H9 (cell line): ENCODE results near the gene CRNKL1. TPM values are rescaled to one million over a fixed set of nuclear protein-coding genes. Genes with fewer than 3 reads are reported as not detected.

ENCODE experiments used
- DNase-seq: peaks from one replicate; pipeline ENCODE4 v3.0.0-alpha.2; 2017
- H2AFZ ChIP-seq: one replicate; pipeline ENCODE4 v1.6.1; 2013; ENCODE audit warnings: mild to moderate bottlenecking, low read length, control low read depth, moderate library complexity
- H2AK5ac ChIP-seq: 2 replicates; pipeline ENCODE4 v1.6.1; 2013; ENCODE audit warnings: low read length, control low read depth, mixed read lengths; ENCODE audit not compliant: insufficient read length
- H2BK120ac ChIP-seq: one replicate; pipeline ENCODE4 v1.6.1; 2013; ENCODE audit warnings: low read depth, mild to moderate bottlenecking, low read length, control low read depth, inconsistent platforms; ENCODE audit not compliant: poor library complexity, severe bottlenecking
- H2BK12ac ChIP-seq: 2 replicates; pipeline ENCODE4 v1.6.1; 2013; ENCODE audit warnings: low read length, control low read depth, mixed read lengths, low read depth; ENCODE audit not compliant: insufficient read length
- H2BK15ac ChIP-seq: 2 replicates; pipeline ENCODE4 v1.6.1; 2013; ENCODE audit warnings: low read depth, low read length, control low read depth
- H2BK20ac ChIP-seq: one replicate; pipeline ENCODE4 v1.6.1; 2013; ENCODE audit warnings: low read depth, mild to moderate bottlenecking, low read length, control low read depth, inconsistent platforms; ENCODE audit not compliant: poor library complexity, severe bottlenecking
- H2BK5ac ChIP-seq: 2 replicates; pipeline ENCODE4 v1.6.1; 2013; ENCODE audit warnings: low read length, control low read depth, mixed read lengths; ENCODE audit not compliant: insufficient read length
- H3K14ac ChIP-seq: 2 replicates; pipeline ENCODE4 v1.6.1; 2013; ENCODE audit warnings: low read length, control low read depth; ENCODE audit not compliant: insufficient read depth
- H3K18ac ChIP-seq: 2 replicates; pipeline ENCODE4 v1.6.1; 2013; ENCODE audit warnings: low read depth, mild to moderate bottlenecking, mixed read lengths, low read length, control low read depth; ENCODE audit not compliant: insufficient read length
- H3K23ac ChIP-seq: 2 replicates; pipeline ENCODE4 v1.6.1; 2013; ENCODE audit warnings: low read length, control low read depth, mixed read lengths, low read depth; ENCODE audit not compliant: insufficient read length
- H3K23me2 ChIP-seq: 2 replicates; pipeline ENCODE4 v1.6.1; 2013; ENCODE audit warnings: low read depth, mild to moderate bottlenecking, mixed read lengths, low read length, control low read depth; ENCODE audit not compliant: insufficient read length, poor library complexity, severe bottlenecking
- H3K27ac ChIP-seq: 2 replicates; pipeline ENCODE4 v1.5.1; 2013; ENCODE audit warnings: low read length, control low read depth, mixed read lengths, low read depth; ENCODE audit not compliant: insufficient read length
- H3K27me3 ChIP-seq: 2 replicates; pipeline ENCODE4 v1.6.1; 2013; ENCODE audit warnings: low read length, control low read depth, inconsistent platforms; ENCODE audit not compliant: insufficient read depth
- H3K4ac ChIP-seq: 2 replicates; pipeline ENCODE4 v1.6.1; 2013; ENCODE audit warnings: low read depth, mild to moderate bottlenecking, control low read depth, inconsistent platforms, low read length, moderate library complexity
- H3K4me1 ChIP-seq: 2 replicates; pipeline ENCODE4 v1.6.1; 2013; ENCODE audit warnings: low read length, control low read depth, inconsistent platforms; ENCODE audit not compliant: insufficient read depth
- H3K4me2 ChIP-seq: 2 replicates; pipeline ENCODE4 v1.6.1; 2013; ENCODE audit warnings: low read length, control low read depth, mixed read lengths; ENCODE audit not compliant: insufficient read length, insufficient read depth
- H3K56ac ChIP-seq: 2 replicates; pipeline ENCODE4 v1.6.1; 2013; ENCODE audit warnings: low read depth, mild to moderate bottlenecking, mixed read lengths, low read length, control low read depth; ENCODE audit not compliant: insufficient read length
- H3K79me1 ChIP-seq: 2 replicates; pipeline ENCODE4 v1.6.1; 2013; ENCODE audit warnings: low read depth, mild to moderate bottlenecking, moderate library complexity, low read length, control low read depth, inconsistent platforms; ENCODE audit not compliant: insufficient read depth, poor library complexity, severe bottlenecking
- H3K79me2 ChIP-seq: 2 replicates; pipeline ENCODE4 v1.6.1; 2013; ENCODE audit warnings: low read length, control low read depth, inconsistent platforms; ENCODE audit not compliant: insufficient read depth
- H3K9ac ChIP-seq: 2 replicates; pipeline ENCODE4 v1.6.1; 2013; ENCODE audit warnings: low read length, control low read depth, mixed read lengths; ENCODE audit not compliant: insufficient read length; ENCODE audit errors: extremely low read depth
- H3K9me3 ChIP-seq: one replicate; pipeline ENCODE4 v1.6.1; 2013; ENCODE audit warnings: low read depth, low read length, inconsistent platforms; ENCODE audit not compliant: control insufficient read depth
- H3T11ph ChIP-seq: one replicate; pipeline ENCODE4 v1.6.1; 2013; ENCODE audit warnings: mild to moderate bottlenecking, low read length, control low read depth, inconsistent platforms
- H4K20me1 ChIP-seq: one replicate; pipeline ENCODE4 v1.6.1; 2013; ENCODE audit not compliant: control insufficient read depth, insufficient read length, insufficient read depth
- H4K5ac ChIP-seq: 2 replicates; pipeline ENCODE4 v1.6.1; 2013; ENCODE audit warnings: low read depth, mild to moderate bottlenecking, mixed read lengths, low read length, control low read depth; ENCODE audit not compliant: insufficient read length
- H4K8ac ChIP-seq: replicated peaks from 2 replicates; pipeline ENCODE4 v1.6.1; 2013; ENCODE audit warnings: low read length, control low read depth, mixed read lengths, low read depth; ENCODE audit not compliant: insufficient read length
- H4K91ac ChIP-seq: 2 replicates; pipeline ENCODE4 v1.6.1; 2013; ENCODE audit warnings: low read depth, mild to moderate bottlenecking, moderate library complexity, mixed read lengths, low read length, control low read depth; ENCODE audit not compliant: insufficient read length
- H3K27ac Mint-ChIP-seq, 3 experiments: 2 replicates in 2 of 3; 3 replicates in 1 of 3; pipeline ENCODE4 v1.8.0; 2020 to 2021; ENCODE audit warnings: mixed read lengths in 3 of 3, mild to moderate bottlenecking in 1 of 3, moderate library complexity in 1 of 3
- H3K27me3 Mint-ChIP-seq: 2 replicates; pipeline ENCODE4 v1.8.0; 2021; ENCODE audit warnings: low read depth, mild to moderate bottlenecking, moderate library complexity, mixed read lengths
- H3K36me3 Mint-ChIP-seq, 3 experiments: 2 replicates in 2 of 3; 3 replicates in 1 of 3; pipeline ENCODE4 v1.8.0; 2020 to 2021; ENCODE audit warnings: low read depth in 3 of 3, mixed read lengths in 3 of 3; ENCODE audit not compliant: insufficient read depth in 1 of 3
- H3K4me1 Mint-ChIP-seq, 2 experiments: 2 replicates each; pipeline ENCODE4 v1.8.0; 2020; ENCODE audit warnings: mixed read lengths in 2 of 2
- H3K4me3 Mint-ChIP-seq, 2 experiments: 2 replicates in 1 of 2; 3 replicates in 1 of 2; pipeline ENCODE4 v1.8.0; 2020 to 2021; ENCODE audit warnings: mild to moderate bottlenecking in 2 of 2, mixed read lengths in 2 of 2, moderate library complexity in 1 of 2
- H3K9me3 Mint-ChIP-seq, 2 experiments: 2 replicates in 1 of 2; 3 replicates in 1 of 2; pipeline ENCODE4 v1.8.0; 2020; ENCODE audit warnings: mild to moderate bottlenecking in 2 of 2, mixed read lengths in 2 of 2, moderate library complexity in 1 of 2
- WGBS: extraction: QIAGEN DNeasy Blood & Tissue Kit; methylation state at CpG from one replicate; pipeline ENCODE4 v1.1.7; 2013; ENCODE audit warnings: missing lambda C conversion rate, low lambda C conversion rate, mixed read lengths; ENCODE audit not compliant: insufficient read length; ENCODE audit errors: extremely low coverage; 5-methylcytosine and 5-hydroxymethylcytosine counted together
- total RNA-seq: library from RNA; stranded (reverse); gene quantifications from 2 replicates; pipeline ENCODE4 v1.2.1, GENCODE V29; 2021
- TF ChIP-seq, protein P1 (sequence below): fragments of 200-600 bp; sonication (generic); conservative IDR thresholded peaks from 3 replicates; pipeline ENCODE4 v1.8.0; 2021; ENCODE audit warnings: antibody characterized with exemption, mild to moderate bottlenecking

Gene CRNKL1
- total RNA-seq, 1 experiment from 2014 or later = 30.2 TPM

DNA sequence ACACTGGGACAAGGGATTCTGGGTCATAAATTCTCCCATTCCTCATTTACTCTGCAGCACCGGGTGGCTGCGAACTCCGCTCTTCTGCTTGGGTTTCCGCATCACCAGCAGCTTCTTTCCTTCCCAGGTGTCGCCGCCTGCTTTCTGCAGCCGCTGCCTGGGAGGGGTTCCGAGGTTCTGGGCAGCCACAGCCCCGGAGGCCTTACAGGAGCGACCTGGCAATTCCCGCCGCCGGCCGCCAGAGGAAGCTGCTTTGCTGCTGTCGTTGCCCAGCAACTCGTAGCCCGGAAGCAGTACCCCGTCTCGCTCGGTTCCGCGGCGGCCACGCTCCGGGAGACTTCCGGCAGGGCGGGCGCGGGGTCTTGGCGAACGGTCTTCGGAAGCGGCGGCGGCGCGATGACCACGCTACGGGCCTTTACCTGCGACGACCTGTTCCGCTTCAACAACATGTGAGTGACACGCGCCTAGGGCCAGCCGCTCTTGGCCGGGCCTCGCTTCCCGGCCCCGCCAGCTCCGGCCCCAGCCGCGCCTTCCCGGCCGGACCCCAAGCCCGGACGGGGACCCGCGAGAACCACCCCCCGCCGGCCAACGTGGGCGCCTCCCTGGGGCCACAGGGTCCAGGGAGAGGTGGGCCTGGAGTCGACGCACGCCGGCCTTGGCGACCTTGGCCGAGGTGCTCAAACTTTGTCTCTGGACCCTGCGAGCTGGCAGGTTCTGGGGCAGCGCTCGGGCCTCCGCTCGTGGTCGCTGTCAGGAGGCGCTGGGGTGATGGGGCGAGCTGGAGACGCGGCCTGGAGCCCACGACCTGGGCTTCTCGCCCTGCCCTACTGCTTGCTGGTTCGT lies 35.0 kb downstream of the CRNKL1 start, which contains the start of gene NAA20:
TSS of gene NAA20 (plus strand) at position 362 of the 843 bp plus-strand sequence. CDS start at position 397, 35 bp downstream.
- peaks cover 2% of the 10 kb centered on the region; the same call in 1 of the 2 replicates for H3K4me1 ChIP-seq
- H3K79me1 ChIP-seq = peaks cover 6% of the 10 kb centered on the region
- no peaks in the 10 kb centered on the region for H4K20me1 ChIP-seq
- TF ChIP-seq, protein P1, sequence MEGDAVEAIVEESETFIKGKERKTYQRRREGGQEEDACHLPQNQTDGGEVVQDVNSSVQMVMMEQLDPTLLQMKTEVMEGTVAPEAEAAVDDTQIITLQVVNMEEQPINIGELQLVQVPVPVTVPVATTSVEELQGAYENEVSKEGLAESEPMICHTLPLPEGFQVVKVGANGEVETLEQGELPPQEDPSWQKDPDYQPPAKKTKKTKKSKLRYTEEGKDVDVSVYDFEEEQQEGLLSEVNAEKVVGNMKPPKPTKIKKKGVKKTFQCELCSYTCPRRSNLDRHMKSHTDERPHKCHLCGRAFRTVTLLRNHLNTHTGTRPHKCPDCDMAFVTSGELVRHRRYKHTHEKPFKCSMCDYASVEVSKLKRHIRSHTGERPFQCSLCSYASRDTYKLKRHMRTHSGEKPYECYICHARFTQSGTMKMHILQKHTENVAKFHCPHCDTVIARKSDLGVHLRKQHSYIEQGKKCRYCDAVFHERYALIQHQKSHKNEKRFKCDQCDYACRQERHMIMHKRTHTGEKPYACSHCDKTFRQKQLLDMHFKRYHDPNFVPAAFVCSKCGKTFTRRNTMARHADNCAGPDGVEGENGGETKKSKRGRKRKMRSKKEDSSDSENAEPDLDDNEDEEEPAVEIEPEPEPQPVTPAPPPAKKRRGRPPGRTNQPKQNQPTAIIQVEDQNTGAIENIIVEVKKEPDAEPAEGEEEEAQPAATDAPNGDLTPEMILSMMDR = peak; percentile 71
- Mint-ChIP-seq H3K9me3 (no peaks in the 10 kb centered on the region), H3K27ac (peak within 1 kb of the TSS; percentile 77 to 96 (median 93); a peak in 4 of 7 replicates), H3K4me3 (peak within 1 kb of the TSS; percentile 83 to 88), H3K27me3 (no peaks in the 10 kb centered on the region; the same call in 1 of the 2 replicates), H3K36me3 (peaks cover 0 to 8% (median 6%) of the 10 kb centered on the region in 3 experiments; a peak in 3 of 7 replicates), H3K4me1 (peaks cover 22 to 32% of the 10 kb centered on the region in 2 experiments)
- DNase-seq = peak; percentile 98
- no peak within 1 kb of the TSS for H3T11ph ChIP-seq
- no peak within 1 kb of the TSS for H3K56ac ChIP-seq
- no peak within 1 kb of the TSS for H3K4ac ChIP-seq
- no peak within 1 kb of the TSS for H2BK12ac ChIP-seq
- no peak within 1 kb of the TSS for H4K91ac ChIP-seq
- H3K14ac ChIP-seq = peak within 1 kb of the TSS; percentile 54; the same call in 1 of the 2 replicates
- H3K23ac ChIP-seq = no peak within 1 kb of the TSS
- peak within 1 kb of the TSS; percentile 39 for H3K9ac ChIP-seq
- H2BK15ac ChIP-seq = no peak within 1 kb of the TSS
- H2AFZ ChIP-seq = no peak within 1 kb of the TSS
- no peaks in the 10 kb centered on the region for H3K9me3 ChIP-seq
- H3K18ac ChIP-seq = peak within 1 kb of the TSS; percentile 6
- H2BK5ac ChIP-seq = no peak within 1 kb of the TSS
- no peak within 1 kb of the TSS for H2AK5ac ChIP-seq
- H2BK20ac ChIP-seq = no peak within 1 kb of the TSS
- H2BK120ac ChIP-seq = no peak within 1 kb of the TSS
- H4K8ac ChIP-seq = no peak within 1 kb of the TSS
- H3K79me2 ChIP-seq = peaks cover 11% of the 10 kb centered on the region; the same call in 1 of the 2 replicates
- H3K27ac ChIP-seq = no peak within 1 kb of the TSS
- H3K27me3 ChIP-seq = no peaks in the 10 kb centered on the region
- H3K4me2 ChIP-seq = peak within 1 kb of the TSS; percentile 44
- WGBS = no CpG with 5 or more reads among the region's 81 CpGs
- no peak within 1 kb of the TSS for H4K5ac ChIP-seq
- no peaks in the 10 kb centered on the region for H3K23me2 ChIP-seq
